GM23248 (cell line): Measurements from ENCODE around the gene MMS19.

ENCODE experiments used
- EZH2 ChIP-seq: fragments of 200-600 bp; sonication (generic); IDR thresholded peaks from 2 replicates; pipeline ENCODE4 v1.6.1; 2018; ENCODE audit warnings: antibody characterized with exemption, mild to moderate bottlenecking; ENCODE audit not compliant: insufficient read depth, poor library complexity, severe bottlenecking
- EZH2phosphoT487 ChIP-seq: fragments of 200-600 bp; sonication (generic); IDR thresholded peaks from 2 replicates; pipeline ENCODE4 v1.6.1; 2018; ENCODE audit warnings: antibody characterized with exemption, moderate library complexity, mild to moderate bottlenecking, low read depth; ENCODE audit not compliant: insufficient read depth

DNA sequence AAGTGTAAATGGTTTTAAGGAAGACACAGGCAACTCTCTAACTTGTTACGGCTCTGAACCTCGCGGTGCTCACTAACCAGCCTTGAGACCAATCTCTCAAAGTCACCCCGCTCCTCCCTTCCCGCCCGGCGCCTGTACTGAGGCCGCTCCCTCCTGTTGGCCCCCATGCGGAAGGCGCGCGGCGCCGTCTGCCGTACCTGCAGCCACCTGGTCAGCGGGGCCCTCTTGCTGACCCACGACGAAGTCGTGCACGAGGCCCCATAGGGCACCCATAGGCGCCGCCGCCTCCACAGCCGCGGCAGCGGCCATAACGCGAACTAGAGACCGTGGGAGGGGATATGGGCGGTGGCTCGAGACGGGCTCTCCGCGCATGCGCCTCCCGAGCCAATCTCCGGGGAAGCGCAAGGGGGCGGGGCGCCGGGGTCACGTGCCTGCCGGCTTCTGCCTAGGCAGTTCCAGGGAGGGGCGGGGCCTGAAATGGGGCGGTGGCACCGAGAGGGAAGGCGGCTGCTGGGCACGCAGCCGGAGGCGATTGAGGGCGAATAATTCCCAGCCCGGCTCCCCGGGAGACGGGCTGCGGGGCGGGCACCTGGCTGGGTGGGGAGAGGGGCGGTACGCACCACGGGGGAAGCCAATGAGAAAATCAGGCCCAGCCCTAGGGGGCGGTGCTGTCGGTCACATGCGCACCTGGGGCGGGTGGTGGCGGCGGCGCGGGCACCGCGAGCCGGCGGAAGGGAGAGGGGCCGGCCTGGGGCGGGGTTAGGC is at the start of gene MMS19:
- no peak for TF ChIP-seq EZH2
- no peak for TF ChIP-seq EZH2phosphoT487
